SK-N-MC (cell line): ENCODE data around the gene MEMO1.
"Not testable (repeated sequence)": the region's sequence is repeated elsewhere in the genome, so short reads cannot be mapped to it uniquely, and the experiment has no call there.

Experiments used
- DNase-seq: peaks from one replicate; pipeline ENCODE4 v3.0.0-alpha.2; 2011; ENCODE audit warnings: low read depth, low spot score
- H3K27ac ChIP-seq: fragments of 200-600 bp; sonication (generic); 2 replicates; pipeline ENCODE4 v1.5.1; 2016; ENCODE audit warnings: mixed run types
- H3K36me3 ChIP-seq: fragments of 200-600 bp; sonication (generic); 2 replicates; pipeline ENCODE4 v1.6.1; 2017; ENCODE audit warnings: antibody characterized with exemption, low read length, mixed read lengths; ENCODE audit not compliant: insufficient read depth
- H3K4me3 ChIP-seq: fragments of 200-600 bp; sonication (generic); 2 replicates; pipeline ENCODE4 v1.5.1; 2016
- H3K9ac ChIP-seq: fragments of 200-600 bp; sonication (generic); 2 replicates; pipeline ENCODE4 v1.8.0; 2017; ENCODE audit warnings: mixed run types, mixed read lengths; ENCODE audit not compliant: insufficient read length
- H3K9me3 ChIP-seq: fragments of 200-600 bp; sonication (generic); 2 replicates; pipeline ENCODE4 v1.6.1; 2017; ENCODE audit warnings: low read depth, mild to moderate bottlenecking, antibody characterized with exemption, low read length, moderate library complexity, mixed read lengths
- EZH2 ChIP-seq: fragments of 200-600 bp; sonication (generic); IDR thresholded peaks from one replicate; pipeline ENCODE4 v1.6.1; 2017; ENCODE audit warnings: antibody characterized with exemption
- FOXP2 ChIP-seq: optimal IDR thresholded peaks from 2 replicates; pipeline ENCODE3; 2011; ENCODE audit warnings: mild to moderate bottlenecking, moderate library complexity; ENCODE audit not compliant: insufficient read depth; ENCODE audit errors: extremely low read length, control extremely low read depth
- POLR2AphosphoS5 ChIP-seq: IDR thresholded peaks from 2 replicates; pipeline ENCODE4 v1.6.1; 2012; ENCODE audit warnings: mild to moderate bottlenecking, low read depth, low read length, borderline replicate concordance

The MEMO1 gene

GRCh38 chr2:31920962-31921361 is 89.8 kb downstream of the MEMO1 start:
- no peak overlapping the region for H3K4me3 ChIP-seq
- no peak overlapping the region for H3K9ac ChIP-seq
- H3K9me3 ChIP-seq, result no peaks in the 10 kb centered on the region
- no peak for DNase-seq
- no peak overlapping the region for H3K27ac ChIP-seq
- H3K36me3 ChIP-seq, result peaks cover 13% of the 10 kb centered on the region
- TF ChIP-seq POLR2AphosphoS5 (no peak), FOXP2 (no peak), EZH2 (no peak)

DNA sequence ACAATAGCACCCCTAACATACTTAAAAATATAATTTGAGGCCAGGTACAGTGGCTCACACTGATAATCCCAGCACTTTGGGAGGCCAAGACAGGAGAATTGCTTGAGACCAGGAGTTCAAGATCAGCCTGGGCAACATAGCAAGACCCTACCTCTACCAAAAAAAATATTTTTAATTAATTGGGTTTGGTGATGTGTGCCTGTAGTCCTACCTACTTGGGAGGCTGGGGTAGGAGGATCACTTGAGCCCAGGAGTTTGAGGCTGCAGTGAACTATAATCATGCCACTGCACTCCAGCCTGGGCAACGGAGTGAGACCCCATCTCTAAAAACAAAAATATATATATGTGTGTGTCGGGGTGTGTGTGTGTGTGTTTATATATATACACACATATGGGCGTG is 91.3 kb downstream of the MEMO1 start:
- no peak overlapping the region for H3K9ac ChIP-seq
- no peak for DNase-seq
- TF ChIP-seq POLR2AphosphoS5 (no peak), FOXP2 (no peak), EZH2 (no peak)
- H3K27ac ChIP-seq, result no peak overlapping the region
- H3K9me3 ChIP-seq, result no peaks in the 10 kb centered on the region
- no peak overlapping the region for H3K4me3 ChIP-seq
- H3K36me3 ChIP-seq, result peaks cover 8% of the 10 kb centered on the region; the same call in 1 of the 2 replicates

GRCh38 chr2:31909661-31910060 is 101.1 kb downstream of the MEMO1 start:
- Histone ChIP-seq H3K9ac (no peak overlapping the region), H3K36me3 (peaks cover 7% of the 10 kb centered on the region), H3K27ac (no peak overlapping the region), H3K9me3 (no peaks in the 10 kb centered on the region), H3K4me3 (no peak overlapping the region)
- no peak for TF ChIP-seq EZH2
- no peak for TF ChIP-seq FOXP2
- TF ChIP-seq POLR2AphosphoS5, result no peak
- DNase-seq, result no peak

DNA sequence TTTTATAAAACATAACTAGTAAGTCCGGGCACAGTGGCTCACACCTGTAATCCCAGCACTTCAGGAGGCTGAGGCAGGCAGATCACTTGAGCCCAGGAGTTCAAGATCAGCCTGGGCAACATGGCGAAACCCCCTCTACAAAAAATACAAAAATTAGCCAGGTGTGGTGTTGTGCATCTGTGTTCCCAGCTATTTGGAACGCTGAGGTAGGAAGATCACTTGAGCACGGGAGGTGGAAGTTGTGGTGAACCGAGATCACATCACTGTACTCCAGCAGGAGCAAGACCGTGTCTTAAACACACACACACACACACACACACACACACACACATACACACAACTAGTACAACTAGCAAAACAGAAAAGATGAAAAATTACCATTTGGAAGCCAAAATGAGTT is 103.3 kb downstream of the MEMO1 start:
- H3K27ac ChIP-seq, H3K9ac ChIP-seq, DNase-seq, H3K36me3 ChIP-seq, H3K4me3 ChIP-seq, H3K9me3 ChIP-seq: not testable (repeated sequence)

GRCh38 chr2:31903109-31903780 is 107.6 kb downstream of the MEMO1 start:
- Histone ChIP-seq H3K9ac (no peak overlapping the region), H3K27ac (no peak overlapping the region; the same call in 1 of the 2 replicates), H3K36me3 (peaks cover 19% of the 10 kb centered on the region), H3K4me3 (no peak overlapping the region), H3K9me3 (no peaks in the 10 kb centered on the region)
- TF ChIP-seq EZH2 (no peak), FOXP2 (no peak), POLR2AphosphoS5 (no peak)
- DNase-seq, result no peak

DNA sequence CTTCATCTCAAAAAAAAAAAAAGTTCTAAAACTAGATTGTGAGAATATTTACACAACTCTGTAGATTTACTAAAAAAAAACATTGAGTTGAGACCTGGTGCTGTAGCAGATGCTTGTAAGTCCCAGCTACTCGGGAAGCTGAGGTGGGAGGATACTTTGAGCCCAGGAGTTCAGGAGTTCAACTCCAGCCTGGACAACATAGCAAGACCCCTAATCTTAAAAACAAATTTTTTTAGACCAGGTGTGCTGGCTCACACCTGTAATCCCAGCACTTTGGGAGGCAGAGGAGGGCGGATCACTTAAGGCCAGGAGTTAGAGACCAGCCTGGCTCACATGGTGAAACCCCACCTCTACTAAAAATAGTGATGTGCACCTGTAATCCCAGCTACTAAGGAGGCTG is 108.9 kb downstream of the MEMO1 start:
- Histone ChIP-seq H3K36me3 (peaks cover 19% of the 10 kb centered on the region), H3K4me3 (no peak overlapping the region), H3K27ac (no peak overlapping the region), H3K9ac (no peak overlapping the region), H3K9me3 (no peaks in the 10 kb centered on the region)
- no peak for TF ChIP-seq POLR2AphosphoS5
- no peak for DNase-seq

DNA sequence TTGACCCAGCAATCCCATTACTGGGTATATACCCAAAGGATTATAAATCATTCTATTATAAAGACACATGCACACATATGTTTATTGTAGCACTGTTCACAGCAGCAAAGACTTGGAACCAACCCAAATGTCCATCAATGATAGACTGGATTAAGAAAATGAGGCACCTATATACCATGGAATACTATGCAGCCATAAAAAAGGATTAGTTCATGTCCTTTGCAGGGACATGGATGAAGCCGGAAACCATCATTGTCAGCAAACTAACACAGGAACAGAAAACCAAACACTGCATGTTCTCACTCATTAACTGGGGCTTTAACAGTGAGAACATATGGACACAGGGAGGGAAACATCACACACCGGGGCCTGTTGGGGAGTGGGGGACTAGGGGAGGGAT is 110.7 kb downstream of the MEMO1 start:
- H3K9ac ChIP-seq, H3K9me3 ChIP-seq, H3K4me3 ChIP-seq, H3K27ac ChIP-seq, DNase-seq: not testable (repeated sequence)
- H3K36me3 ChIP-seq, result peaks cover 26% of the 10 kb centered on the region

GRCh38 chr2:31898346-31898745 is 112.5 kb downstream of the MEMO1 start:
- not testable (repeated sequence) for H3K9me3 ChIP-seq, H3K4me3 ChIP-seq, H3K27ac ChIP-seq, DNase-seq, H3K9ac ChIP-seq
- peaks cover 26% of the 10 kb centered on the region for H3K36me3 ChIP-seq

DNA sequence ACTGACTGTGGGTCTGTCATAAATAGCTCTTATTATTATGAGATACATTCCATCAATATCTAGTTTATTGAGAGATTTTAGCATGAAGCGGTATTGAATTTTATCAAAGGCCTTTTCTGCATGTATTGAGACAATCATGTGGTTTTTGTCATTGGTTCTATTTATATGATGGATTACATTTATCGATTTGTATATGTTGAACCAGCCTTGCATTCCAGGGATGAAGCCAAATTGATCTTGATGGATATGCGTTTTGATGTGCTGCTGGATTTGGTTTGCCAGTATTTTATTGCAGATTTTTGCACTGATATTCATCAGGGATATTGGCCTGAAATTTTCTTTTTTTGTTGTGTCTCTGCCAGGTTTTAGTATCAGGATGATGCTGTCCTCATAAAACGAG is 113.5 kb downstream of the MEMO1 start:
- DNase-seq, H3K9me3 ChIP-seq, H3K9ac ChIP-seq, H3K4me3 ChIP-seq, H3K27ac ChIP-seq: not testable (repeated sequence)
- peaks cover 26% of the 10 kb centered on the region for H3K36me3 ChIP-seq

GRCh38 chr2:31896293-31896692 is 114.5 kb downstream of the MEMO1 start:
- DNase-seq, result no peak
- TF ChIP-seq POLR2AphosphoS5 (no peak), EZH2 (no peak), FOXP2 (no peak)
- no peak overlapping the region for H3K27ac ChIP-seq
- H3K9me3 ChIP-seq, result peaks cover 3% of the 10 kb centered on the region; the same call in 1 of the 2 replicates
- no peak overlapping the region for H3K4me3 ChIP-seq
- H3K9ac ChIP-seq, result no peak overlapping the region
- peaks cover 18% of the 10 kb centered on the region; the same call in 1 of the 2 replicates for H3K36me3 ChIP-seq
